ENCODE measurements around the gene UBE2O.

The UBE2O gene

GRCh38 chr17:76421044-76421407 lies 31.9 kb downstream of the UBE2O start:
- Histone ChIP-seq H2AFZ (ENCODE audit: low read length) (no peak overlapping the region), H2BK12ac (ENCODE audit: low read length) (no peak overlapping the region), H3K9me3 (replicated peaks in 1 of 2; ENCODE audit: control insufficient read depth in 2 of 2, insufficient read depth in 1 of 2, low read depth in 1 of 2, low read length in 2 of 2) (peaks cover 0 to 19% of the 10 kb centered on the region in 2 donors), H3K79me1 (ENCODE audit: low read depth, low read length) (no peaks in the 10 kb centered on the region), H2BK120ac (ENCODE audit: low read depth, low read length) (no peak overlapping the region), H3K27ac (replicated peaks; ENCODE audit: low read length) (no peak overlapping the region), H3K36me3 (replicated peaks in 1 of 2; ENCODE audit: control insufficient read depth in 2 of 2, insufficient read depth in 2 of 2, low read length in 2 of 2) (peaks cover 5 to 32% of the 10 kb centered on the region in 2 donors), H3K18ac (ENCODE audit: low read length) (no peak overlapping the region), H2BK15ac (ENCODE audit: low read length) (no peak overlapping the region), H2AK5ac (ENCODE audit: low read depth, low read length) (no peak overlapping the region), H3K4me2 (ENCODE audit: insufficient read depth, low read length, poor library complexity, severe bottlenecking) (no peak overlapping the region), H3K4me3 (ENCODE audit: low read length in 2 of 2) (no peak overlapping the region), H2BK5ac (ENCODE audit: low read length) (no peak overlapping the region), H3K4me1 (ENCODE audit: control insufficient read depth in 2 of 2, insufficient read depth in 1 of 2, low read depth in 1 of 2, low read length in 2 of 2) (no peaks in the 10 kb centered on the region), H3K9ac (ENCODE audit: low read depth, low read length, poor library complexity) (no peak overlapping the region), H3K23ac (ENCODE audit: low read depth, low read length, poor library complexity) (no peak overlapping the region), H3K14ac (ENCODE audit: low read length) (no peak overlapping the region), H4K8ac (ENCODE audit: low read depth, low read length) (no peak overlapping the region), H4K91ac (ENCODE audit: low read depth, low read length, poor library complexity) (no peak overlapping the region), H3K4ac (ENCODE audit: low read length) (no peak overlapping the region), H3K27me3 (ENCODE audit: control insufficient read depth in 3 of 3, insufficient read depth in 3 of 3, low read depth in 1 of 3, low read length in 3 of 3) (no peaks in the 10 kb centered on the region)
- WGBS, 2 donors (ENCODE audit: extremely low coverage in 2 of 2, insufficient read length in 2 of 2, insufficient replicate concordance in 1 of 2) = no CpG with 5 or more reads among the region's 7 CpGs
- no peak for DNase-seq (ENCODE audit: low spot score)

- Histone ChIP-seq H3K79me1 (ENCODE audit: low read depth, low read length) (no peaks in the 10 kb centered on the region), H2BK15ac (ENCODE audit: low read length) (no peak overlapping the region), H2AK5ac (ENCODE audit: low read depth, low read length) (no peak overlapping the region), H3K36me3 (replicated peaks in 1 of 2; ENCODE audit: control insufficient read depth in 2 of 2, insufficient read depth in 2 of 2, low read length in 2 of 2) (peaks cover 5 to 32% of the 10 kb centered on the region in 2 donors), H3K4me1 (ENCODE audit: control insufficient read depth in 2 of 2, insufficient read depth in 1 of 2, low read depth in 1 of 2, low read length in 2 of 2) (no peaks in the 10 kb centered on the region), H2BK12ac (ENCODE audit: low read length) (no peak overlapping the region), H3K9ac (ENCODE audit: low read depth, low read length, poor library complexity) (no peak overlapping the region), H3K4ac (ENCODE audit: low read length) (no peak overlapping the region), H3K27ac (replicated peaks; ENCODE audit: low read length) (no peak overlapping the region), H3K23ac (ENCODE audit: low read depth, low read length, poor library complexity) (no peak overlapping the region), H3K4me2 (ENCODE audit: insufficient read depth, low read length, poor library complexity, severe bottlenecking) (no peak overlapping the region), H2BK120ac (ENCODE audit: low read depth, low read length) (no peak overlapping the region), H4K8ac (ENCODE audit: low read depth, low read length) (no peak overlapping the region), H3K18ac (ENCODE audit: low read length) (no peak overlapping the region), H2AFZ (ENCODE audit: low read length) (no peak overlapping the region), H2BK5ac (ENCODE audit: low read length) (no peak overlapping the region), H4K91ac (ENCODE audit: low read depth, low read length, poor library complexity) (no peak overlapping the region), H3K27me3 (ENCODE audit: control insufficient read depth in 3 of 3, insufficient read depth in 3 of 3, low read depth in 1 of 3, low read length in 3 of 3) (no peaks in the 10 kb centered on the region), H3K9me3 (replicated peaks in 1 of 2; ENCODE audit: control insufficient read depth in 2 of 2, insufficient read depth in 1 of 2, low read depth in 1 of 2, low read length in 2 of 2) (peaks cover 0 to 19% of the 10 kb centered on the region in 2 donors), H3K14ac (ENCODE audit: low read length) (no peak overlapping the region), H3K4me3 (ENCODE audit: low read length in 2 of 2) (no peak overlapping the region)
- no CpG with 5 or more reads among the region's 10 CpGs for WGBS, 2 donors (ENCODE audit: extremely low coverage in 2 of 2, insufficient read length in 2 of 2, insufficient replicate concordance in 1 of 2)
- DNase-seq (ENCODE audit: low spot score) = no peak
These were observed 32.5 kb downstream of the UBE2O start for GRCh38 chr17:76420356-76421043.

- Histone ChIP-seq H3K14ac (ENCODE audit: low read length) (no peak overlapping the region), H2BK15ac (ENCODE audit: low read length) (no peak overlapping the region), H3K18ac (ENCODE audit: low read length) (no peak overlapping the region), H2BK12ac (ENCODE audit: low read length) (no peak overlapping the region), H4K8ac (ENCODE audit: low read depth, low read length) (no peak overlapping the region), H3K79me1 (ENCODE audit: low read depth, low read length) (peaks cover 2% of the 10 kb centered on the region), H4K91ac (ENCODE audit: low read depth, low read length, poor library complexity) (no peak overlapping the region), H3K4ac (ENCODE audit: low read length) (no peak overlapping the region), H3K27ac (replicated peaks; ENCODE audit: low read length) (no peak overlapping the region), H2BK120ac (ENCODE audit: low read depth, low read length) (no peak overlapping the region), H3K9ac (ENCODE audit: low read depth, low read length, poor library complexity) (no peak overlapping the region), H3K27me3 (ENCODE audit: control insufficient read depth in 3 of 3, insufficient read depth in 3 of 3, low read depth in 1 of 3, low read length in 3 of 3) (no peaks in the 10 kb centered on the region), H3K9me3 (replicated peaks in 1 of 2; ENCODE audit: control insufficient read depth in 2 of 2, insufficient read depth in 1 of 2, low read depth in 1 of 2, low read length in 2 of 2) (peaks cover 0 to 19% of the 10 kb centered on the region in 2 donors), H3K4me2 (ENCODE audit: insufficient read depth, low read length, poor library complexity, severe bottlenecking) (no peak overlapping the region), H3K36me3 (replicated peaks in 1 of 2; ENCODE audit: control insufficient read depth in 2 of 2, insufficient read depth in 2 of 2, low read length in 2 of 2) (peaks cover 5 to 32% of the 10 kb centered on the region in 2 donors), H2AFZ (ENCODE audit: low read length) (no peak overlapping the region), H3K4me3 (ENCODE audit: low read length in 2 of 2) (no peak overlapping the region), H2AK5ac (ENCODE audit: low read depth, low read length) (no peak overlapping the region), H2BK5ac (ENCODE audit: low read length) (no peak overlapping the region), H3K23ac (ENCODE audit: low read depth, low read length, poor library complexity) (peak overlapping the region; percentile 22), H3K4me1 (ENCODE audit: control insufficient read depth in 2 of 2, insufficient read depth in 1 of 2, low read depth in 1 of 2, low read length in 2 of 2) (peaks cover 5 to 6% of the 10 kb centered on the region in 2 donors)
- WGBS, 2 donors (ENCODE audit: extremely low coverage in 2 of 2, insufficient read length in 2 of 2, insufficient replicate concordance in 1 of 2) = no CpG with 5 or more reads among the region's 17 CpGs
- DNase-seq (ENCODE audit: low spot score) = no peak
These were observed 33.2 kb downstream of the UBE2O start for GRCh38 chr17:76419576-76420260.

GRCh38 chr17:76417499-76418143 lies 35.3 kb downstream of the UBE2O start:
- no peak overlapping the region for H3K14ac ChIP-seq (ENCODE audit: low read length)
- H3K27ac ChIP-seq (replicated peaks; ENCODE audit: low read length) = no peak overlapping the region
- peak overlapping the region; percentile 53 for H3K9ac ChIP-seq (ENCODE audit: low read depth, low read length, poor library complexity)
- H2BK12ac ChIP-seq (ENCODE audit: low read length) = no peak overlapping the region
- no peak overlapping the region for H2BK15ac ChIP-seq (ENCODE audit: low read length)
- no peak overlapping the region for H4K91ac ChIP-seq (ENCODE audit: low read depth, low read length, poor library complexity)
- H2AK5ac ChIP-seq (ENCODE audit: low read depth, low read length) = no peak overlapping the region
- H3K4ac ChIP-seq (ENCODE audit: low read length) = no peak overlapping the region
- H4K8ac ChIP-seq (ENCODE audit: low read depth, low read length) = no peak overlapping the region
- H3K79me1 ChIP-seq (ENCODE audit: low read depth, low read length) = peaks cover 5% of the 10 kb centered on the region
- WGBS, 2 donors (ENCODE audit: extremely low coverage in 2 of 2, insufficient read length in 2 of 2, insufficient replicate concordance in 1 of 2) = no CpG with 5 or more reads among the region's 11 CpGs
- H3K4me3 ChIP-seq (ENCODE audit: low read length in 2 of 2) = no peak overlapping the region
- DNase-seq (ENCODE audit: low spot score) = no peak
- no peak overlapping the region for H2AFZ ChIP-seq (ENCODE audit: low read length)
- H3K27me3 ChIP-seq (ENCODE audit: control insufficient read depth in 3 of 3, insufficient read depth in 3 of 3, low read depth in 1 of 3, low read length in 3 of 3) = no peaks in the 10 kb centered on the region
- no peak overlapping the region for H3K4me2 ChIP-seq (ENCODE audit: insufficient read depth, low read length, poor library complexity, severe bottlenecking)
- no peak overlapping the region for H3K18ac ChIP-seq (ENCODE audit: low read length)
- peaks cover 5 to 30% of the 10 kb centered on the region in 2 donors for H3K36me3 ChIP-seq (replicated peaks in 1 of 2; ENCODE audit: control insufficient read depth in 2 of 2, insufficient read depth in 2 of 2, low read length in 2 of 2)
- no peak overlapping the region for H2BK5ac ChIP-seq (ENCODE audit: low read length)
- H3K23ac ChIP-seq (ENCODE audit: low read depth, low read length, poor library complexity) = no peak overlapping the region
- H3K9me3 ChIP-seq (replicated peaks in 1 of 2; ENCODE audit: control insufficient read depth in 2 of 2, insufficient read depth in 1 of 2, low read depth in 1 of 2, low read length in 2 of 2) = peaks cover 0 to 14% of the 10 kb centered on the region in 2 donors
- peaks cover 13 to 20% of the 10 kb centered on the region in 2 donors for H3K4me1 ChIP-seq (ENCODE audit: control insufficient read depth in 2 of 2, insufficient read depth in 1 of 2, low read depth in 1 of 2, low read length in 2 of 2)
- H2BK120ac ChIP-seq (ENCODE audit: low read depth, low read length) = no peak overlapping the region

Measured in neuronal stem cell (in vitro differentiated cells).